Erythroblast (primary cell): ENCODE measurements around the gene LRP1.

Source experiments
- GATA1 ChIP-seq: IDR thresholded peaks from 2 replicates; pipeline ENCODE4 v1.6.1; 2011; ENCODE audit warnings: low read depth, mild to moderate bottlenecking, control low read depth, low read length, moderate library complexity
- POLR2A ChIP-seq: IDR thresholded peaks from 2 replicates; pipeline ENCODE4 v1.6.1; 2011; ENCODE audit warnings: mild to moderate bottlenecking, low read length

DNA sequence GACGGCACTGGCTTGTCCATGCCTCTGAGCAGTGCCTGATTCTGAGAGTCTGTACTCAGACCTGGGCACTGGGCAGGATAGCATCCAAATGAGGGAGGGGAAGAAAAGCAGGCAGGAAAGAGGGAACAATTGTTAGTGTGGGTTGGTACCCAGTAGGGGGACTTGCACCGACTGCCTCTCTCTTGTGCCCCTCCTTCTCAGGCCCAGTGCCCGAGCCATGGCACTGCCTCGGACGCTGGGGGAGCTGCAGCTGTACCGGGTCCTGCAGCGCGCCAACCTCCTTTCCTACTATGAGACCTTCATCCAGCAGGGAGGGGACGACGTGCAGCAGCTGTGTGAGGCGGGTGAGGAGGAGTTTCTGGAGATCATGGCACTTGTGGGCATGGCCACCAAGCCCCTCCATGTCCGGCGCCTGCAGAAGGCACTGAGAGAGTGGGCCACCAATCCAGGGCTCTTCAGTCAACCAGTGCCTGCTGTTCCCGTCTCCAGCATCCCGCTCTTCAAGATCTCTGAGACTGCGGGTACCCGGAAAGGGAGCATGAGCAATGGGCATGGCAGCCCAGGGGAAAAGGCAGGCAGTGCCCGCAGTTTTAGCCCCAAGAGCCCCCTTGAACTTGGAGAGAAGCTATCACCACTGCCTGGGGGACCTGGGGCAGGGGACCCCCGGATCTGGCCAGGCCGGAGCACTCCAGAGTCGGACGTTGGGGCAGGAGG is 37.2 kb upstream of the LRP1 start:
- TF ChIP-seq POLR2A (no peak), GATA1 (no peak)
